ENCODE results near the gene PRKN. TPM values are rescaled to one million over a fixed set of nuclear protein-coding genes. Genes with fewer than 3 reads are reported as not detected.

The PRKN gene
- total RNA-seq, 1 donor from 2014 or later = 25.5 TPM

- Histone ChIP-seq H3K4me3 (no peak overlapping the region), H3K9me3 (replicated peaks) (no peaks in the 10 kb centered on the region), H3K27ac (replicated peaks) (no peak overlapping the region), H3K27me3 (ENCODE audit: low read depth) (no peaks in the 10 kb centered on the region), H3K4me1 (no peaks in the 10 kb centered on the region), H3K36me3 (no peaks in the 10 kb centered on the region)
- TF ChIP-seq, protein P1, sequence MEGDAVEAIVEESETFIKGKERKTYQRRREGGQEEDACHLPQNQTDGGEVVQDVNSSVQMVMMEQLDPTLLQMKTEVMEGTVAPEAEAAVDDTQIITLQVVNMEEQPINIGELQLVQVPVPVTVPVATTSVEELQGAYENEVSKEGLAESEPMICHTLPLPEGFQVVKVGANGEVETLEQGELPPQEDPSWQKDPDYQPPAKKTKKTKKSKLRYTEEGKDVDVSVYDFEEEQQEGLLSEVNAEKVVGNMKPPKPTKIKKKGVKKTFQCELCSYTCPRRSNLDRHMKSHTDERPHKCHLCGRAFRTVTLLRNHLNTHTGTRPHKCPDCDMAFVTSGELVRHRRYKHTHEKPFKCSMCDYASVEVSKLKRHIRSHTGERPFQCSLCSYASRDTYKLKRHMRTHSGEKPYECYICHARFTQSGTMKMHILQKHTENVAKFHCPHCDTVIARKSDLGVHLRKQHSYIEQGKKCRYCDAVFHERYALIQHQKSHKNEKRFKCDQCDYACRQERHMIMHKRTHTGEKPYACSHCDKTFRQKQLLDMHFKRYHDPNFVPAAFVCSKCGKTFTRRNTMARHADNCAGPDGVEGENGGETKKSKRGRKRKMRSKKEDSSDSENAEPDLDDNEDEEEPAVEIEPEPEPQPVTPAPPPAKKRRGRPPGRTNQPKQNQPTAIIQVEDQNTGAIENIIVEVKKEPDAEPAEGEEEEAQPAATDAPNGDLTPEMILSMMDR (IDR thresholded peaks at IDR 0.05; ENCODE audit: borderline replicate concordance) = no peak
- DNase-seq = no peak
- intact Hi-C loops (cut with micrococcal nuclease) = no loop called here
Measured at GRCh38 chr6:162306616-162307015, 420.9 kb downstream of the PRKN start.

- Histone ChIP-seq H3K36me3 (no peaks in the 10 kb centered on the region), H3K4me1 (no peaks in the 10 kb centered on the region), H3K9me3 (replicated peaks) (no peaks in the 10 kb centered on the region), H3K27ac (replicated peaks) (no peak overlapping the region), H3K27me3 (ENCODE audit: low read depth) (no peaks in the 10 kb centered on the region), H3K4me3 (no peak overlapping the region)
- DNase-seq = no peak
- TF ChIP-seq, protein P1 (IDR thresholded peaks at IDR 0.05; ENCODE audit: borderline replicate concordance) = no peak
- intact Hi-C loops (cut with micrococcal nuclease) = no loop called here
Measured at GRCh38 chr6:162301128-162301527, 426.4 kb downstream of the PRKN start.

GRCh38 chr6:162294029-162294428, 433.5 kb downstream of the PRKN start:
- TF ChIP-seq, protein P1 (IDR thresholded peaks at IDR 0.05; ENCODE audit: borderline replicate concordance) = no peak
- H3K4me3 ChIP-seq = no peak overlapping the region
- no peaks in the 10 kb centered on the region for H3K9me3 ChIP-seq (replicated peaks)
- peaks cover 15% of the 10 kb centered on the region for H3K4me1 ChIP-seq
- no peaks in the 10 kb centered on the region for H3K27me3 ChIP-seq (ENCODE audit: low read depth)
- no peak for DNase-seq
- intact Hi-C loops (cut with micrococcal nuclease) = no loop called here
- no peaks in the 10 kb centered on the region for H3K36me3 ChIP-seq
- H3K27ac ChIP-seq (replicated peaks) = no peak overlapping the region

GRCh38 chr6:162292915-162293314, 434.7 kb downstream of the PRKN start:
- no peak for DNase-seq
- Histone ChIP-seq H3K27me3 (ENCODE audit: low read depth) (no peaks in the 10 kb centered on the region), H3K4me3 (no peak overlapping the region), H3K27ac (replicated peaks) (no peak overlapping the region), H3K4me1 (peaks cover 15% of the 10 kb centered on the region), H3K36me3 (no peaks in the 10 kb centered on the region), H3K9me3 (replicated peaks) (no peaks in the 10 kb centered on the region)
- intact Hi-C loops (cut with micrococcal nuclease) = no loop called here
- TF ChIP-seq, protein P1 (IDR thresholded peaks at IDR 0.05; ENCODE audit: borderline replicate concordance) = no peak

- Histone ChIP-seq H3K27me3 (ENCODE audit: low read depth) (no peaks in the 10 kb centered on the region), H3K9me3 (replicated peaks) (no peaks in the 10 kb centered on the region), H3K36me3 (no peaks in the 10 kb centered on the region), H3K27ac (replicated peaks) (no peak overlapping the region), H3K4me1 (peaks cover 15% of the 10 kb centered on the region), H3K4me3 (no peak overlapping the region)
- intact Hi-C loops (cut with micrococcal nuclease) = no loop called here
- DNase-seq = no peak
- TF ChIP-seq, protein P1 (IDR thresholded peaks at IDR 0.05; ENCODE audit: borderline replicate concordance) = no peak
Measured at GRCh38 chr6:162290846-162291465, 436.6 kb downstream of the PRKN start.
